Myometrial cell (primary cell): Measurements from ENCODE around the gene SFRP4. TPM values are rescaled to one million over a fixed set of nuclear protein-coding genes. Genes with fewer than 3 reads are reported as not detected.

Experiments used
- total RNA-seq: library from RNA; depleted of rRNA; stranded (reverse); fragments of >200 nt; gene quantifications from 2 replicates; pipeline ENCODE4 v1.2.3, GENCODE V29; 2015

Gene SFRP4
- total RNA-seq = under 0.01 and 0.29 TPM in 2 replicates

GRCh38 chr7:37916673-37917660 is at the start of gene SFRP4:
SFRP4 (minus strand) TSS chr7:37916817; CDS start chr7:37916537, 280 bp downstream.

DNA sequence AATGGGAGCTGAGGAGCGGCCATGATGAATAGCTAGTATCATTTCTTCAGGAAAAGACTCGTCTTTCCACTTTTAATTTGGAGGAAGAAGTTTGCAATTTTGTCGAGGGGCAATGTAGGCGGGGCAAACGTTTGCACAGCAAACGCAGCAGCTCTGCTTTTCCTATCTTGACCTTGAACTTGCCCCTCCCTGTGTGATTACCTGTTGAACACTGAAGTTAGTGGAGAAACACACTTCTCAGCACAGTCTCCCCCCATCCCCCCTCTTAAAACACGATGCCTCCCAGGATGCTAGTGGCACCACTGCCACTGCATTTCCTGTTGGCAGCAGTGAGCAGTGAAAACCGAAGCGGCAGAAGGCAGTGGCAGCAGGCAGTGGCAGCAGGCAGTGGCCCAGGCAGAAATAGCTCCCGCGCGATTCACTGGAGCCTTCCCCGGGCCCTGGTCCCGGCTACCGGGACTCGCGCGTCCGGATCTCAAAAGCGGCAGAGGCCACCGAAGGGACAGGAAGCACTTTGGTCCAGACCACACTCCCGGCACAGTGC is 3.8 kb upstream of the SFRP4 start, which contains the start of gene EPDR1:
EPDR1 (plus strand) TSS at position 336 of the 544 bp plus-strand sequence. CDS start 300 bp downstream, outside the sequence.

Other genes with a start within 250 kb of the SFRP4 start
- not detected in 2 replicates for gene GPR141, start 233.1 kb downstream of the SFRP4 start, total RNA-seq
- not detected in 2 replicates for gene NME8, start 68.2 kb downstream of the SFRP4 start, total RNA-seq
- 6.2 and 7.5 TPM in 2 replicates for gene EPDR1, start 3.8 kb upstream of the SFRP4 start, total RNA-seq